Activated CD8-positive, alpha-beta memory T cell treated with anti-CD3 and anti-CD28 coated beads for 24 hours (primary cell): ENCODE measurements around the gene TEKT2.

Experiments
- DNase-seq: peaks from one replicate; pipeline ENCODE4 v3.0.0-alpha.2; 2020

The TEKT2 gene

GRCh38 chr1:36109041-36109679 lies 25.3 kb downstream of the TEKT2 start:
- peak; percentile 76 for DNase-seq

- no peak for DNase-seq
These were observed 27.3 kb downstream of the TEKT2 start for GRCh38 chr1:36111151-36111550.

- no peak for DNase-seq
These were observed 28.9 kb downstream of the TEKT2 start for GRCh38 chr1:36112823-36113222.

GRCh38 chr1:36114371-36114770 lies 30.5 kb downstream of the TEKT2 start:
- no peak for DNase-seq

- no peak for DNase-seq
These were observed 31.3 kb downstream of the TEKT2 start for GRCh38 chr1:36115200-36115669.

- no peak for DNase-seq
These were observed 32.0 kb downstream of the TEKT2 start for GRCh38 chr1:36115931-36116330.

- no peak for DNase-seq
These were observed 33.0 kb downstream of the TEKT2 start for GRCh38 chr1:36116901-36117300.

- DNase-seq = no peak
These were observed 34.7 kb downstream of the TEKT2 start for GRCh38 chr1:36118447-36119204.

GRCh38 chr1:36119456-36119855 lies 35.6 kb downstream of the TEKT2 start:
- DNase-seq = no peak

GRCh38 chr1:36122062-36123030 lies 38.5 kb downstream of the TEKT2 start:
- no peak for DNase-seq

- DNase-seq = no peak
These were observed 39.5 kb downstream of the TEKT2 start for GRCh38 chr1:36123356-36123755.

GRCh38 chr1:36124404-36125128 lies 40.7 kb downstream of the TEKT2 start:
- DNase-seq = no peak

- peak; percentile 63 for DNase-seq
These were observed 41.5 kb downstream of the TEKT2 start, which contains the start of gene COL8A2 for GRCh38 chr1:36125129-36125991. TSS of gene COL8A2 (minus strand) at chr1:36125222. CDS start at chr1:36100242, 24,980 bp downstream.

- DNase-seq = no peak
These were observed 42.3 kb downstream of the TEKT2 start for GRCh38 chr1:36126005-36126716.

GRCh38 chr1:36126797-36127500 lies 43.1 kb downstream of the TEKT2 start:
- DNase-seq = no peak

GRCh38 chr1:36128126-36128904 lies 44.4 kb downstream of the TEKT2 start:
- no peak for DNase-seq

GRCh38 chr1:36128905-36129206 lies 45.0 kb downstream of the TEKT2 start:
- no peak for DNase-seq

- DNase-seq = no peak
These were observed 48.1 kb downstream of the TEKT2 start for GRCh38 chr1:36132029-36132428.

GRCh38 chr1:36133484-36133883 lies 49.6 kb downstream of the TEKT2 start:
- DNase-seq = no peak
